Measurements from ENCODE around the gene CENPP.

GRCh38 chr9:92395617-92396016 lies 69.9 kb downstream of the CENPP start:
- TF ChIP-seq CTCF (IDR thresholded peaks at IDR 0.05; ENCODE audit: insufficient read depth, low read length, poor library complexity, severe bottlenecking) (no peak), EZH2phosphoT487 (conservative IDR thresholded peaks at IDR 0.05; ENCODE audit: low read length) (no peak)
